ENCODE measurements around the gene PATL2. TPM values are rescaled to one million over a fixed set of nuclear protein-coding genes. Genes with fewer than 3 reads are reported as not detected.

PATL2 gene
- total RNA-seq, 1 donor from 2014 or later = 3.7 TPM

- Histone ChIP-seq H3K4me1 (peaks cover 15% of the 10 kb centered on the region), H3K9me3 (replicated peaks) (no peaks in the 10 kb centered on the region), H3K27me3 (ENCODE audit: low read depth) (no peaks in the 10 kb centered on the region), H3K4me3 (no peak overlapping the region), H3K36me3 (no peaks in the 10 kb centered on the region), H3K27ac (replicated peaks) (no peak overlapping the region)
- TF ChIP-seq CTCF (IDR thresholded peaks at IDR 0.05; ENCODE audit: borderline replicate concordance) = no peak
- DNase-seq = no peak
- intact Hi-C loops (cut with micrococcal nuclease) = no loop called here
Observed at GRCh38 chr15:44682211-44682610, 28.9 kb downstream of the PATL2 start.

- Histone ChIP-seq H3K4me3 (no peak overlapping the region), H3K27me3 (ENCODE audit: low read depth) (no peaks in the 10 kb centered on the region), H3K4me1 (no peaks in the 10 kb centered on the region), H3K36me3 (no peaks in the 10 kb centered on the region), H3K27ac (replicated peaks) (no peak overlapping the region), H3K9me3 (replicated peaks) (no peaks in the 10 kb centered on the region)
- DNase-seq = no peak
- TF ChIP-seq CTCF (IDR thresholded peaks at IDR 0.05; ENCODE audit: borderline replicate concordance) = no peak
- intact Hi-C loops (cut with micrococcal nuclease) = no loop called here
Observed at GRCh38 chr15:44676676-44677075, 34.4 kb downstream of the PATL2 start.

GRCh38 chr15:44675911-44676310, 35.2 kb downstream of the PATL2 start:
- Histone ChIP-seq H3K4me1 (no peaks in the 10 kb centered on the region), H3K27ac (replicated peaks) (no peak overlapping the region), H3K27me3 (ENCODE audit: low read depth) (no peaks in the 10 kb centered on the region), H3K9me3 (replicated peaks) (no peaks in the 10 kb centered on the region), H3K4me3 (no peak overlapping the region), H3K36me3 (no peaks in the 10 kb centered on the region)
- TF ChIP-seq CTCF (IDR thresholded peaks at IDR 0.05; ENCODE audit: borderline replicate concordance) = no peak
- no peak for DNase-seq
- intact Hi-C loops (cut with micrococcal nuclease) = no loop called here

- no peak overlapping the region for H3K27ac ChIP-seq (replicated peaks)
- no peak for TF ChIP-seq CTCF (IDR thresholded peaks at IDR 0.05; ENCODE audit: borderline replicate concordance)
- no peaks in the 10 kb centered on the region for H3K4me1 ChIP-seq
- H3K9me3 ChIP-seq (replicated peaks) = no peaks in the 10 kb centered on the region
- no peak for DNase-seq
- no peaks in the 10 kb centered on the region for H3K36me3 ChIP-seq
- no peaks in the 10 kb centered on the region for H3K27me3 ChIP-seq (ENCODE audit: low read depth)
- no peak overlapping the region for H3K4me3 ChIP-seq
- intact Hi-C loops (cut with micrococcal nuclease) = no loop called here
Observed at GRCh38 chr15:44673639-44674038, 37.5 kb downstream of the PATL2 start.

- no peak overlapping the region for H3K4me3 ChIP-seq
- TF ChIP-seq CTCF (IDR thresholded peaks at IDR 0.05; ENCODE audit: borderline replicate concordance) = no peak
- intact Hi-C loops (cut with micrococcal nuclease) = no loop called here
- no peak for DNase-seq
- H3K36me3 ChIP-seq = no peaks in the 10 kb centered on the region
- H3K9me3 ChIP-seq (replicated peaks) = no peaks in the 10 kb centered on the region
- H3K4me1 ChIP-seq = peaks cover 12% of the 10 kb centered on the region
- no peak overlapping the region for H3K27ac ChIP-seq (replicated peaks)
- no peaks in the 10 kb centered on the region for H3K27me3 ChIP-seq (ENCODE audit: low read depth)
Observed at GRCh38 chr15:44670087-44670950, 40.8 kb downstream of the PATL2 start.
